ENCODE measurements around the gene RNF141.

RNF141 gene

DNA sequence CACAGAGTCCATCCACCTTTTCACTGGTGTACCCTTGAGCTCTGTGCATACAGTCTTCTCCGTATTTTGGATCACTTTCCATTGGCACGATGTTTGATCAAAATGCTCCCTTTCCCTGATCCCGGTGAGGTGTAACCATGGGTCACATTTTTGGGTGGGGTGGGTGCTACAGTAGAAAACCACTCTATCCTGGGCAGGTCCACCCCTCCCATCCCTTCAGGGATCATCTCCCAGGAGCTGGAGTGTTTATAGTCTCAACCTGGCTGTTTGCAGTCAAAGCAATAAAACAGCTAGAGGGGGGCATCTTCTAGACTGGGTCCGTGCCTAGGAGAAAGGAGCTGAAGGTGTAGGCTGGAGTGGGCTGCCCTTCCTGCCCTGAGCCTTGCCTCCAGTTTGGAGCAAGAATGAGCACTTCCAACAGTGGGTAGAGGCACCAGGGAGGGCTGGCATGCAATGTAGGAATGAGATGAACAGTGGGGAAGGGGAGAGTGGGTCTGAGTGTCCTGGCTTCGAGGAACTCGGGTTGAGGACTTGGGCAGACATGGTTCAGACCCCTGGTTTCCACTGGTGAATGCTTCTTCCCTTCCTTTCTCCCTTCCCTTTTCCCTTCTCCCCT, 38.8 kb downstream of the RNF141 start:
- no peak for DNase-seq (ENCODE audit: extremely low read depth, low read depth)

DNA sequence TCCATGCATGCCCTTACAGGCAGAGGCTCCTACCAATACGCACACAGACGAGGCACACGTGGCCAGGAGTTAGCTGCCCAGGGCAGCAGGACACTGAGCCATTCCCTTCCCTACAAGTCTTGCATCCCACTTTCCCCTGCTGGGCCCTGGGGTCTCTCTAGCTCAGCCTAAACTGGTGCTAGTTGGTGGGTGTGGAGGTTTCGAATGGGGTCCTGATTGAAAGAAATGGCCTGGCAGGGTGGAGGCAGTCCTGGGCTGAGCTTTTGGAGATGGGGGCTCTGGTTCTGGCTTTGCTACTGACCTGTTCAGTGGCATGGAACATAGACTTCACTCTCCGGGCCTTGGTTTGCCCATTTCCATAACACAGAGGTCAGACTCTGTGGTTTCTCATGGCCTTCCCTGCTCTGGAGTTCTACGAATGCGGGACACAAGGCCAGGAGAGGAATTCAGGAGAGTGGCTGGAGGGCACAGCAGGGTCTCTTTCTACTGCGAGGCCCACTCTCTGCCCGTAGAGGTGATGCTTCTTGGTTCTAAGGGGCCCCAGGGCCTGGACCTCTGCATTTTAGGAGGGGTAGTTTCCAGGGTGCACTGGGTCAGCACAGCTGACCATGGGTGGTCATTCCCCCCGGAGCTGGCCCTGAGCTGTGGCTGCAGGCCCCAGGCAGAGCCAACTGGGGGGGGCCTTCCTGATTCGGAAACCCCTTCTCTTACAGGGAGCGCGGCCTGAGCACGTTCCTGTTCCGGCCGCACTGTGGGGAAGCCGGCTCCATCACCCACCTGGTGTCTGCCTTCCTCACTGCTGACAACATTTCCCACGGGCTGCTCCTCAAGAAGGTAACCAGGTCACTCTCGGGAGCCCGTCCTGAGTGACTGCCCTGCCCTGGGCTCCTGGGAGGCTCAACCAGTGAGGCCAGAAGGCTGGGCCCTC, 40.0 kb downstream of the RNF141 start:
- H3K4me3 ChIP-seq (replicated peaks; ENCODE audit: low read depth, low read length) = no peak overlapping the region
- no peak for TF ChIP-seq CTCF (IDR thresholded peaks at IDR 0.05; ENCODE audit: low read depth, low read length, missing control alignments)
- no peak for DNase-seq (ENCODE audit: extremely low read depth, low read depth)

More for the DNA sequence above, 38.8 kb downstream of the RNF141 start:
- TF ChIP-seq CTCF (IDR thresholded peaks at IDR 0.05; ENCODE audit: low read depth, low read length, missing control alignments) = no peak
- H3K4me3 ChIP-seq (replicated peaks; ENCODE audit: low read depth, low read length) = no peak overlapping the region

GRCh38 chr11:10499874-10500601, 40.9 kb downstream of the RNF141 start:
- TF ChIP-seq CTCF (IDR thresholded peaks at IDR 0.05; ENCODE audit: low read depth, low read length, missing control alignments) = no peak
- no peak overlapping the region for H3K4me3 ChIP-seq (replicated peaks; ENCODE audit: low read depth, low read length)
- no peak for DNase-seq (ENCODE audit: extremely low read depth, low read depth)

- TF ChIP-seq CTCF (IDR thresholded peaks at IDR 0.05; ENCODE audit: low read depth, low read length, missing control alignments) = no peak
- H3K4me3 ChIP-seq (replicated peaks; ENCODE audit: low read depth, low read length) = no peak overlapping the region
- no peak for DNase-seq (ENCODE audit: extremely low read depth, low read depth)
Observed at GRCh38 chr11:10499452-10499851, 41.5 kb downstream of the RNF141 start.

DNA sequence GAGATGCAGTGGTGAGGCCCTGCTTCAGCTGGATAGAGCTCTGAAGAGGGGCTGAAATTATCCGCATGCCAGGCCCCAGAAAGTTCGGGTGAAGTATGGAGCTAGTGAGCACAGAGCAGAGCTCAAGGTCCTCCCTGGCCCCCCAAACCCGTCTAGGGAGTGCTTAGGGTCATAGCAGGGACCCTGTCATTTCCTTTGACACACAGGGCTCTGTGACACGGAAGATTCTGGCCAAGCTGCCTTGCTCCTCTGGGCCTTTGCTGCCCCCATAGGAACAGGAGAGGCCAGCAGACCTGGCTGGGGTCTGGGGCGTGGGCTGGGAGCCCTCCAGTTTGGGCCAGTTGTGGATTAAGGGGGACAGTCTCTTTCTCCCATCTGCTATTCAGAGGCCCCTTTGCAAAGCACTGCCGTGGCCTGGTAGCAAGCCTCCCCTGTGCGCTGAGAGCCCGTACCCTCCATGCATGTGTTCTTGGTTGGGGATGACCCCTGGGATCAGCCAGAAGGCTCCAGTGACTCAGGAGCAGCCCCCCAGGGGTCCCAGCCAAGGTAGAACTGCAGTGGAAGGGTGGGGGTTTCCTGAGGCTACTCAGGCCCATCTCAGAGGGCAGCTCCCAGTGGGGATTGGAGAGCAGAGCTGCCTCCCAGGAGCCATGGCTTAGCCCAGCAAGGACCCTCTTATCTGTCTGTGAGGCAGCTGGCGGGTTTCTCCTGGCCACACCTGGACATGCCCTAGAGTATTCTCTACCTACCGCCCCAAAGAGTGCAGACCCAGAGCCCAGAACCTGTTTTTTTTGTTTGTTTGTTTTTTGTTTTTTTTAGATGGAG, 42.3 kb downstream of the RNF141 start:
- TF ChIP-seq CTCF (IDR thresholded peaks at IDR 0.05; ENCODE audit: low read depth, low read length, missing control alignments) = no peak
- H3K4me3 ChIP-seq (replicated peaks; ENCODE audit: low read depth, low read length) = no peak overlapping the region
- DNase-seq (ENCODE audit: extremely low read depth, low read depth) = no peak

DNA sequence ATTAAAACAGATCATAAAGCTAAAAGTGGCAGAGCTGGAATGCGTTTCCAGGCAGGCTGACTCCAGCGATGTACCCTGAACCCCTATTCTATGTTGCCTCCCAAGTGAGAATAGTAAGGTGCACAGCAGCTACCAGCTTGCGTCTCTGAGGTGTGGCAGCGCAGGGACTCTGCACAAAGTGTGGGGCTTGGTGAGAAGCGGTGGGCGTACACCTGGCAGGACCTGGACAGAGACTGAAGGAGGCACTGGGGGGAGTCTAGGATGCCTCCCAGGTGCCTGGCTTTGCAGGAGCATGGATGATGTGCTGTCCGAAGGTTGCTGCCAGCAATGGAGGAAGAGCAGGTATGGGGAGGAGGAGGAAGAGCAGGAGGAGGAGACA, 43.0 kb downstream of the RNF141 start:
- H3K4me3 ChIP-seq (replicated peaks; ENCODE audit: low read depth, low read length) = no peak overlapping the region
- no peak for DNase-seq (ENCODE audit: extremely low read depth, low read depth)
- no peak for TF ChIP-seq CTCF (IDR thresholded peaks at IDR 0.05; ENCODE audit: low read depth, low read length, missing control alignments)

Data from HFF-Myc (cell line).